HG03378 (cell line): ENCODE data around the gene IGF1R.

ENCODE experiments used
- ATAC-seq: cut with Tn5 transposase; IDR thresholded peaks from one replicate; pipeline ENCODE4 v1.9.1; 2021; ENCODE audit warnings: mild to moderate bottlenecking, moderate library complexity; ENCODE audit not compliant: unreplicated experiment

The IGF1R gene

GRCh38 chr15:98933406-98933805 is 285.1 kb downstream of the IGF1R start:
- no peak for ATAC-seq

GRCh38 chr15:98935736-98936135 is 287.4 kb downstream of the IGF1R start:
- no peak for ATAC-seq

GRCh38 chr15:98937413-98938104 is 289.2 kb downstream of the IGF1R start:
- ATAC-seq: peak; percentile 77

- peak; percentile 35 for ATAC-seq
Observed at GRCh38 chr15:98938105-98938417, 289.7 kb downstream of the IGF1R start.

GRCh38 chr15:98938799-98939198 is 290.5 kb downstream of the IGF1R start:
- no peak for ATAC-seq

GRCh38 chr15:98939311-98940080 is 291.2 kb downstream of the IGF1R start:
- no peak for ATAC-seq

- ATAC-seq: no peak
Observed at GRCh38 chr15:98941595-98942255, 293.4 kb downstream of the IGF1R start.

GRCh38 chr15:98942431-98942830 is 294.1 kb downstream of the IGF1R start:
- ATAC-seq: no peak

GRCh38 chr15:98943051-98943508 is 294.7 kb downstream of the IGF1R start:
- ATAC-seq: no peak

- no peak for ATAC-seq
Observed at GRCh38 chr15:98943601-98944151, 295.3 kb downstream of the IGF1R start.

GRCh38 chr15:98946301-98947255 is 298.2 kb downstream of the IGF1R start:
- ATAC-seq: no peak

- ATAC-seq: no peak
Observed at GRCh38 chr15:98948456-98948855, 300.1 kb downstream of the IGF1R start.

- ATAC-seq: no peak
Observed at GRCh38 chr15:98948941-98949340, 300.6 kb downstream of the IGF1R start.

- no peak for ATAC-seq
Observed at GRCh38 chr15:98949624-98950023, 301.3 kb downstream of the IGF1R start.

- no peak for ATAC-seq
Observed at GRCh38 chr15:98950248-98950647, 301.9 kb downstream of the IGF1R start.

GRCh38 chr15:98951004-98951403 is 302.7 kb downstream of the IGF1R start:
- ATAC-seq: no peak

GRCh38 chr15:98951493-98952320 is 303.4 kb downstream of the IGF1R start:
- no peak for ATAC-seq

GRCh38 chr15:98952381-98952803 is 304.1 kb downstream of the IGF1R start:
- peak; percentile 95 for ATAC-seq

- ATAC-seq: peak; percentile 36
Observed at GRCh38 chr15:98953000-98953787, 304.9 kb downstream of the IGF1R start.
